HL-60/S4 treated with retinoic acid at 250 ng/mL for 4 days and 3 days (cell line): ENCODE measurements around the gene CDK2AP2.
"Not testable (repeated sequence)": the region's sequence is repeated elsewhere in the genome, so short reads cannot be mapped to it uniquely, and the experiment has no call there.

Experiments
- in situ Hi-C: fragments of 300-500 bp; cut with MboI; formaldehyde crosslinking; loops from 2 replicates; pipeline ENCODE4 v1.7.0; 2022; ENCODE audit warnings: low sequenced_read_pairs

Gene CDK2AP2, protein sequence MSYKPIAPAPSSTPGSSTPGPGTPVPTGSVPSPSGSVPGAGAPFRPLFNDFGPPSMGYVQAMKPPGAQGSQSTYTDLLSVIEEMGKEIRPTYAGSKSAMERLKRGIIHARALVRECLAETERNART

GRCh38 chr11:67507864-67508485, at the start of gene CDK2AP2:
Gene CDK2AP2, minus strand, starts transcription at chr11:67508162. Its CDS starts 80 bp downstream, at chr11:67508082.
- in situ Hi-C loops = no loop called here

DNA sequence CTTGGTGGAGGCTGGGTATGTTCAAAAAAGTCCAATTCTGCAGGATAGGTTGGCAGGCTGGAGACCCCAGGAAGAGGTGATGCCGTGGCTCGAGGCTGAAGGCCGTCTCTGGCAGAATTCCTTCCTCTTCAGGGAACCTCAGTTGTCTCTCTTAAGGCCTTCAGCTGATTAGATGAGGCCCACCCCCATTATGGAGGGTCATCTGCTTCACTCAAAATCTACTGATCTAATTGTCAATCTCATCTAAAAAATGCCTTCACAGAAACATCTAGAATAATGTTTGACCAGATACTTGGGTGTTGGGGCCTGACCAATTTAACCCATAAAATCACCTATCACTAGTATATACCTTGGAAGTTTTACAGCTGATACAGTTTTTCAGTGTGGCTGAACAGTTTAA, 48.3 kb upstream of the CDK2AP2 start:
- in situ Hi-C loops = no loop called here

DNA sequence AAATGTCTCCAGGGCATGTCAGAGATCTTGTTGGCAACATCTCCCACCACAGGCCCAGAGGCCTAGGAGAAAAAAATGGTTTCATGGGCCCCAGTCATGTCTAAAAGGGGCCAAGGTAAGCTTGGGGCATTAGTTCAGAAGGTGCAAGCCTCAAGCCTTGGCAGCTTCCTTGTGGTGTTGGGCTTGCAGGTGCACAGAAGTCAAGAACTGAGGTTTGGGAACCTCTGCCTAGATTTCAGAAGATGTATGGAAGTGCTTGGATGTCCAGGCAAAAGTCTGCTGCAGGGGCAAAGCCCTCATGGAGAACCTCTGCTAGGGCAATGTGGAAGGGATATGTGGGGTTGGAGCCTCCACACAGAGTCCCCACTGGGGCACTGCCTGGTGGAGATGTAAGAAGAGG, 43.7 kb upstream of the CDK2AP2 start:
- in situ Hi-C loops = not testable (repeated sequence)

DNA sequence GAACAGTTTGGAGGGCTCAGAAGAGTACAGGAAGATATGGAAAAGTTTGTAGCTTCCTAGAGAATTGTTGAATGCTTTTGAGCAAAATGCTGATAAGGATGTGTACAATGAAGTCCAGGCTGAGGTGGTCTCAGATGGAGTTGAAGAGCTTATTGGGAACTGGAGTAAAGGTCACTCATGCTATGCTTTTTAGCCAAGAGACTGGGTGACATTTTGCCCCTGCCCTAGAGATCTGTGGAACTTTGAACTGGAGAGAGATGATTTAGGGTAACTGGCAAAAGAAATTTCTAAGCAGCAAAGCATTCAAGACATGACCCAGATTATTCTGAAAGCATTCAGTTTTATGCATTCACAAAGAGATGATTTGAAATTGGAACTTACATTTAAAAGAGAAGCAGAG, 43.2 kb upstream of the CDK2AP2 start:
- in situ Hi-C loops = no loop called here

- in situ Hi-C loops = no loop called here
Measured at GRCh38 chr11:67548555-67549110, 40.7 kb upstream of the CDK2AP2 start.

- in situ Hi-C loops = not testable (repeated sequence)
Measured at GRCh38 chr11:67548112-67548511, 40.1 kb upstream of the CDK2AP2 start.

DNA sequence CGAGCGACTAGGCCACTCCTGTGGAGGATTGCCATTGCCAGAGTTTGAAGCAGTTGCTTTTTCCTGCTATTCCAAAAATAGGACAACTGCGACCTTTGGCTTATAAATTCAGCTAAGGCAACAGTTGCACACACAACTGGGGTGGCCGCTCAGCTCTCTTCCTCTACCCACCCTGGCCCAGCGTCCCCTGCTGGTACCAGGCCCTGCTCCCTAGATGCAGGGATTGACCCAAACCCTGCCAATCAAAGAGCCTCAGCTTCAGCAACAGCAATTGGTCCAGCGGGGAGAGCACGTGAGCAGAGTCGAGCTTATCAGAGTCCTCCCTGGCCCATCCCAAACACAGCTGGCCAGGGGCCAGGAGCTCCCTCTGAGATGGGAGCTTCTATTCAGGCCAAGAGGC, 37.3 kb upstream of the CDK2AP2 start:
- in situ Hi-C loops = no loop called here

DNA sequence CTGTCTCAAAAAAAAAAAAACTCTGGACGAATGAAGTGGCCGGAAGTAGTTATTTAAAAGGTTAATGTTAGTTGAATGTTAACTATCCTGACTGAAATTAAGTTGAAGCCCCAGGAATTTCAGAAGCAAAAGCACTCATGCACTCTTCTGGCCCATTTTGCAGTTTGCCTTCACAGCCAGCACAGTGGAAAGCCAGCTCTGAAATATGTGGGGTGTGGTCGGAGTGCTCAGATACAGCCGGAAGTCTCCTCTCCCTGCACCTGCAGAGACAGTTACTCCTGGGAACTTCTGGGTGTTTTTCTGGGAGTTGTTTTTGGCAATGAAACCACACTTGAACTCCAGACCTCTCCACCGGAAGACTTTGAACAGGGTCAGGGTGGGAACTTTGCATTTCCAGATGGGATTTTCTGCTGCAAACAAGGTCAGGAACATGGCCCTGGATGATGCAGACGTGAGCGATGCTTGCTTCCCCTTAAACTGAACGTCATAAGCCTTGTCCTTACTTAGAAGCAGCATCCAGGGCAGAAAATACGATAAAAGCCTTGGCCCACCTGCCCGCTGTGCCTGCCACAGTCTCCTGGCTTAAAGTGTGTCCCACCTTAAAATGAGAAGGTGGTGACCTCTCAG, 36.8 kb upstream of the CDK2AP2 start:
- in situ Hi-C loops = no loop called here

DNA sequence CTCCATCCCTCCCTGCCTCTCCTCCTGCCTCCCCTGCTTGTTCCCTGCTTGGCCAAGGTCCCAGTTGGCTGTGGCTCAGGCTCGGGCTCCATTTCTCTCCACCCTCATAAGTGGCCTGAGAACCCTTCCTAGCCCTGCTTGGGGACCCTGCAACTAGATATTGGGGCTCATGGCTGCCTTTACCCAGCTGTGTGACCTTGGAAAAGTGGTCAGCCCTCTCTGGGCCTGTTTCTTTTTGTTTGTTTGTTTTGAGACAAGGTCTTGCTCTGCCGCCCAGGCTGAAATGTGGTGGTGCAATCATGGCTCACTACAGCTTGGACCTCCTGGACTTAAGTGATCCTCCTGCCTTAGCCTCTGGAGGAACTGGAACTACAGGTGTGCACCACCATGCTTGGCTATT, 35.6 kb upstream of the CDK2AP2 start:
- in situ Hi-C loops = no loop called here

- in situ Hi-C loops = no loop called here
Measured at GRCh38 chr11:67542971-67543370, 35.0 kb upstream of the CDK2AP2 start.

DNA sequence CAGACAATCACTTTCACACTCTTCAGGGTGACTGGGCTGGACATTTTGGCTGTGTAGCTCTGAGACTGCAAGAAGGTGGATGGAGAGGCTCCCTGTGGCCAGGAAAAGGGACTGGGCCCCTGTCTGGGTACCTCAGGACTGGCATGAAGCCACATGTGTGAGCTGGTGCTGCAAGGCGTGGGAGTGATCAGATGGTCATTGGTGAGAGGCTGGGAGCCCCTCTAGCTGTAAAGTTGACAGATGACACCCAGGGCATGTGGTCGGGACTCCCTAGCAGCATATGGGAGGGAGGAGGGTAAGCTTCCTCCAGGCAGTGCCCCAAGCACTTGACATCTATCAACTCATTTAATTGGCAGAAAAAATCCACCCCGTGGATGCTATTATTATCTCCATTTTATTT, 34.2 kb upstream of the CDK2AP2 start:
- in situ Hi-C loops = no loop called here

DNA sequence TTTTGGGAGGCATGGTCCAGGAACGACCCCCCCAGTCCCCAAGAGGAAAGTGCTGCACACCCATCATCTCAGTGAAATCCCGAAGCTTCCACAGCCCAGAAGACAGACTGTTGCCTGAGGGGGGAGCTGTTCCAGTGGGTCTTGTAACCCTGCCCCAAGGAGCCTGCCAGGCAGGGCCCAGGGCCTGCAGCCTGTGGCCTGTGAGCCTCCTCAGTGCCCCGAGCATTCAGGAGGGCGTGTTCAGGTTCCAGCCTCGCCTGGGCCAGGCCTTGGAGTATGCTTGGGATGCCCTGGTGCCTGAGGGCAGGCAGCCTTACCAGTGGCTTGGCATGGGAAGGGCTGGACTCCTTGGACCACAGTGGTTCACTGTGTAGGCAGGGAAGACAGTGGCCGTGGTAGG, 33.2 kb upstream of the CDK2AP2 start:
- in situ Hi-C loops = no loop called here

- in situ Hi-C loops = no loop called here
Measured at GRCh38 chr11:67539550-67539949, 31.6 kb upstream of the CDK2AP2 start.

DNA sequence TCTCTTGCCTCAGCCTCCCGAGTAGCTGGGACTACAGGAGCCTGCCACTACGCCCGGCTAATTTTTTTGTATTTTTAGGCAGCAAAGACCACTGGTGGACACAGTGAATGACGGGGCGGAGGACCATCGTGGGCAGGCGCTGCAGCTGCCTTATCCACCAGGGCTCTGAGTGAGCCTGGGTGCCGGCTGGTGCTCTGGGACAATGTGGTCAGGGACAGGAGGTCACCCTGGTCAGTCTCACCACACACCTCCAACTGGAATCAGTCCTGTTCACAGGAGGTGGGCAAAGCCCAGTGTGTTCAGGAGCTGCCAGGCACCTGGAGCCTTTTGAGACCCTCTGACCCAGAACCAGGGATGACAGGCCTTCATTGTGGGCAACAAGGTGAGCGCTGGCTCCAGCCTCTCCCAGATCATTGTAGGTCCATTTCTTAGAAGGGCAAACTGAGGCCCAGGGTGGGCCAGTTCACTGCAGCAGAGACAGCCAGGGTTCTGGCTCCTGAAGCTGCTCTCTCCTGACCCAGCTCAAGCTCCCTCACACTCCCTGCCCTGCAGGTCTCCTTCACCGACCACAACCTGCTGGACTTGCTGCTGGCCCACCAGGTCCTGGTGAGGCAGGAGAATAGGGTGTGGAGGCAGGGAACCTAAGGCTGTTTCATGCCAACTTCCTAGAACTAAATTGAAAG, 31.0 kb upstream of the CDK2AP2 start:
- in situ Hi-C loops = no loop called here

- in situ Hi-C loops = no loop called here
Measured at GRCh38 chr11:67538306-67538705, 30.3 kb upstream of the CDK2AP2 start.

DNA sequence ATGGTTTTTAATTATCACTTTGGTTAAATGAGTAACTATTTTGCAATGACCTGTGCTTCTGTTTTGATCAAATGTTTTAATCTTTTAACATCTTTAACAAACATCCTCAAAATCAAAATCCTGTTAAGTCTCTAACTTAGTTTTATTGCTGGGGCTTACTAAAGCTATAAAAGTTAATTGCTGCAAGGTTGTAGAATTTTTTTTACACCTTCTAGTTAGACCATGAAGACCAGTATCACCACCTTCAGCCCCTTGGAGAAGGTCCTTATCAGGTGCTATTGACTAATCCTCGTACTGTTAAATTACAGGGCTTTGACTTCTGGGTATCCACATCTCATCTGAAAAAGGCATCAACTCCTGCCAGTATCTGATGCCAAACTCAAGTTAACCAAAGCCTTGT, 27.6 kb upstream of the CDK2AP2 start:
- in situ Hi-C loops = no loop called here

DNA sequence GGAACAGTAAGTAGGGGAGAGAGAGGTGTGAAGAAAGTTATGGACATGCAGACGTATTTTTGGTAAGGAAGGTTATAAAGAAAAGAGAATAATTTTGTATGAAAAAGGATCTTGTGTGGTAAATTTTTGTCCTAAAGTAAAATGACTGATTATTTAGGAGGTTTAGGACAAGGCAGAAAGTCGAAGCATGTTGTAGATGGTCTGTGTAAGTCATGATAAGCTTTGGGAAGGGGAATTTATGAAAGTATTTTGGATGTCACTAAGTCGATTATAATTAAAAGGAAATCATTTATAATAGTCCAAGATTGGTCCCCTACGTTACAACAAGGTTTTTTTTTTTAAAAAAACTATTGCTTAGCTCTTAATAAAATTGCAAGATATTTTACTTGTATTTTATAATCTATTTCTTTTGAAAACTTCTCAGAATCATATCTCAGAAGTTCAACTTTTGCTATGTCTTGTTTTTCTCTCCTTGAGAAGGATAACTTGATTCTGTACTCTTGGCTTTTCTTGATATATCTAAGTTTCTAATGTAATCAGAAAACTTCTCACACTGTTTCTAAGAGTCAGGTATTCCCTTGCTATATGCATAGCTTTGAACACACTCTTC, 26.2 kb upstream of the CDK2AP2 start:
- in situ Hi-C loops = no loop called here

- in situ Hi-C loops = no loop called here
Measured at GRCh38 chr11:67532889-67533288, 24.9 kb upstream of the CDK2AP2 start.

DNA sequence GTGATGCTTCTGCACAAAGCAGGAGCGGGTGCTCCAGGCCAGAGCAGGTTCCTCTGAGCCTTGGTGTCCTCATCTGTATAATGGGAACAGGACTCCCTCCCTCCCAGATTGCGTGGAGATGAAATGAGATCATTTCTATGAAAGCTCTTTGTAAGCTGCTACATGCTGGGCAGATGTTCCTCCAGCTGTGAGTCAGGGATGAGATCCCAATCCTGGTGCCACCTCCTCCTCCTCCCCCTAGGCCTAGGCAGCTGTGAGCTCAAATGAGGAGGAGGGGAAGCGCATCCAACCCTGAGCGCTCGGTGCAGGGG, 22.3 kb upstream of the CDK2AP2 start:
- in situ Hi-C loops = no loop called here

DNA sequence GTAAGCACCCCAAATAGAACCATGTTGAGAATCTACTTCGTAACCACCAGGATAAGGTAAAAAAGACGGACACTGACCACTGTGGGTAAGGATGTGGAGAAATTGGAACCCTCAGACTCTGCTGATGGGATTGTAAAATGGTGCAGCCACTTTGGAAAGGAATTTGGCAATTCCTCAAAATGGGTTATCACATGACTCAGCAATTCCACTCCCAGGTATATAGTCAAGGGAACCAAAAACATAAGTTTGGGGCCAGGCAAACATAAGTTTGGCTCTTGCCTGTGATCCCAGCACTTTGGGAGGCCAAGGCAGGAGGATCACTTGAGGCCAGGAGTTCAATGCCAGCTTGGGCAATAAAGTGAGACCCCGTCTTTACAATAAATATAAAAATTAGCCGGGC, 20.4 kb upstream of the CDK2AP2 start:
- in situ Hi-C loops = no loop called here

GRCh38 chr11:67525275-67525976, 17.5 kb upstream of the CDK2AP2 start:
- in situ Hi-C loops = no loop called here
